Left renal pelvis (tissue), 4 donors: ENCODE data around the gene HBS1L. TPM values are rescaled to one million over a fixed set of nuclear protein-coding genes. Genes with fewer than 3 reads are reported as not detected.

Experiments used
- DNase-seq, 4 donors: peaks; one replicate each; pipeline ENCODE4 v3.0.0-alpha.2; 2013; ENCODE audit warnings: low read depth in 4 of 4, low spot score in 3 of 4
- polyA plus RNA-seq, 4 donors: library from polyadenylated mRNA; unstranded; fragments of 120-200 nt; gene quantifications; one replicate each; pipeline ENCODE4 v1.2.1, GENCODE V29; 2013; ENCODE audit not compliant: insufficient read length in 4 of 4

Gene HBS1L
- polyA plus RNA-seq, result 10 to 100 TPM; 61.5 to 88.8 (median 68.6) TPM

DNA sequence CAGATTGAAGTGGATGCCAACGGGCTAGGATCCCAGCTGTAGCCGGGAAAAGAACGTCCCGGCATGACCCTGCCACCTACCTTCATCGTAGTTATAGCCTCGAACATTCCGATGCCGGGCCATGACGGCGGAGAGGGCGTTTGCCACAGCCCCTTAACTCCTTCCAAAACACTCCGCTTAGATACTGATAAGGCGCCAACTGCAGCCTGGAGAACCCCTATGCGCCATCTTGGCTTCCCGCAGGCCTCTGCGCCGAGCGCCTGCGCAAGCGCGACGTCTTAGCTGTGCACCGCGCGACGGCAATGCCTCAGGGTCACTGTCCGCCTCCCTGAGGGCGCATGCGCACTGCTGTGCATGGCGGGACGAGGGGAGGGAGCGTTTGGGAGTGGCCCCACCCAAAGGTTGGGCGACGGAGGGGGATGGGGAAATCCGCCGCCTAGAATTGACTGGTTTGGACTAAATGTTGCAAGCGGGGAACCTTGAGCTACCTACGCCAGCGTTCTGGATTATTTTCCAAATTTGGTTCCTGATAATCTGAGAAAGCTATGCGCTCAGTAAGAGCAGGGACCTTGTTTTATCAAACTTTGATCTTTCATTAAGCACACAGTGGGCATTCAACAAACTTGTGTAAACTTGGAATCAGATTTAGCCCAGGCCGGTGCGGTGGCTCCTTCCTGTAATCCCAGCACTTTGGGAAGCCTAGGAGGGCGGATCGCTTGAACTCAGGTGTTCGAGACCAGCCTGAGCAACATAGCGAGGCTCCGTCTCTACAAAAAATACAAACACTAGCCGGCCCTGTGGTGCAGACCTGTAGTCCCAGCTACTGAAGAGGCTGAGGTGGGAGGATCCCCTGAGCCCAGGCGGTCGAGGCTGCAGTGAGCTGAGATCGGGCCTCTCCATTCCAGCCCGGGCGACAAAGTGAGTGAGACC is at the start of gene HBS1L:
TSS of gene HBS1L (minus strand) at position 254 of the 930 bp plus-strand sequence. CDS start at position 123, 131 bp downstream.
- DNase-seq, result peak; percentile 96 to 97 (median 96)

DNA sequence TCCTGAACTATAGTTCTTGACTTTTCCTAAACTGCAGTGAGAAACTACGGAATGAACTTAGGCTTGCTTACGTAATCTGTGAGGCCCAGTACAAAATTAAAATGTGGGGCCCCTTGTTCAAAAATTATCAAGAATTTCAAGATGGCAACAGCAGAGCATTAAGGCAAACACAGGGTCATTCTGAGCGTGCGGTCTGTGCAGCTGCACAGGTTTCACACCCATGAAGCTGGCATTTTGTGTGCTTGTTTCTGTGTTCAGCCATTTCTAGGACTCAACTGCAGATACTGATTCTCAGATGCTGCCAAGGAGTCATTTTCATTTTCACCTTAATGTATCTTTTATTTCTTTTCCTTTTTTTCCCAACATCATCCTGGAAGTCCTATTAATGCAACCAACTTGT is 49.6 kb upstream of the HBS1L start:
- DNase-seq, result no peak

DNA sequence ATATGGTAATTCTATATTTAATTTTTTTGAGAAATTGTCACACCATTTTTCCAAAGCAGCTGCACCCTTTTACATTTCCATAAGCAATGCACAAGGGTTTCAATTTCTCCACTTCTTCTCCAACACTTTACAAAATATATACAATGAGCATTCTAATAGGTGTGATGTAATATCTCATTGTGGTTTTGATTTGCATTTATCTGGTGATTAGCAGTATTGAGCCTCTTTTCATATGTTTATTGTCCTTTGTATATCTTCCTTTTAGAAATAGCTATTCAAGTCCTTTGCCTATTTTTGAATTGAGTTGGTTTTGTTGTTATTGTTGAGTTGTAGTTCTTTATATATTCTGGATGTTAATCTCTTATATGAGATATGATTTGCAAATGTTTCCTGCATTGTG is 47.6 kb upstream of the HBS1L start:
- no peak for DNase-seq

DNA sequence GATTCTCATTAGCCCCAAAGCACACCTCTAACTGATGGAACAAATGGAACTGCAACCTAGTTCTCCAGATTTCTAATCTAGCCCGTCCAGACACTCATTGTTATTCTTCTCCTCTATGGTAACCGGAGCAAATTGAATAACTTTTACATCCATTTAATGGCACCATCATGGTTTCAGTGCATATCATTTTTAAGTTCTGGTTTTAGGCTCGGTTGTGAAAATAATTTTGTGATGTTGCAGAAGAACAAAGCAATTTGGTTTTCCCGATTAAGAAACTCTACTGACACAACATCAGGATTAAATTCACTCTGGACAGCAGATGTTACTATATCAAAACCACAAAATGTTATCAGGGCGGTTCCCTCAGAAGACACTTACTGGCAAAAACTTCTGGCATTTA is 42.5 kb upstream of the HBS1L start:
- no peak for DNase-seq

DNA sequence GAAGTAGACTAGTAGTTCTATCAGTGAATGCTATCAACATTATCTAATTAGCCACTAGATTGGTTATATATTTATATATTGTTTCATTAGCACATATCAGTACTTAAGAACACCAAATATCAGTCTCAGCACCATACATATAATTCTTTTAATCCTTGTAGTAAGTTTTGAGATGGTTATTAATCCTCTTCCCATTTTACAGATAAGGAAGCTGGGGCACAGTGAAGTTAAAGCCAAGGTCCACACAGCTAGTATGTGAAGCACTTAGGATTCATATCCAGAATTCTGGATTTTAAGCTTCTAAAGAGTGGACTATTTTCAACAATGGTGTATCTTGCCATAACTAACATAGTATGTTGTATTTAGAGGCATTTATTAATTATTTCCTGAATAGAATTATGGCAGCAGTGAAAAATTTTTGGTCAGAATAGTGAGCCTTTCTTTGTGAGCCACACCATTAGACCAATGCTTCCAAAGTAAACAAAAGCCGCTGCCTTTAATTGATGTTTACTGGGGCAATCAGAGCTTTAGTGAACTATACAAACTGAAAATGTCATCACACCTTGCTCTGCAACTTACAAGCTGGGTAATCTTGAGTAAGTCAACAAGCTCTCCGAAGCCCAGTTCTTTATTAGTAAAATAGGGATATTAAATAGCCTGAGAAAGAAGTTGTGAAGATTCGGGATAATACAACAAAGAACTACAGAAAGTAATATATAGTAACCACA is 41.9 kb upstream of the HBS1L start:
- no peak for DNase-seq

DNA sequence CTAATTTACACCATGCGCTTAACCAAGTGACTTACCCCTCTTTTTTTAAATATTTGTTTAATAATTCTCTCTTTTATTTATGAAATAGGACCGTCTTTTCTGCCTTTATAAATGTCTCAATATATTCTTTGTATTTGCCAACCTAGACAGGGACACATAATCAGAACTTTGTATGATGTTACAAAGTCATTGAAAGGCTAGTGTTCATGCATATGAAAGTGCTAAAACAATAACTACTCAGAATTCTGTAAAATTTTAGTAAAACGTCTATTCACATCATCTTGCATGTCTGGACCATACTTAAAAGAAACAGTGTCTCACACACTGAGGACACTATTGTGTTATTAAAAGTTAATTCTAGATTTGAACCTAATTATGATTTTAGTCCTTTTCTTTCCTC is 41.1 kb upstream of the HBS1L start:
- DNase-seq, result no peak

DNA sequence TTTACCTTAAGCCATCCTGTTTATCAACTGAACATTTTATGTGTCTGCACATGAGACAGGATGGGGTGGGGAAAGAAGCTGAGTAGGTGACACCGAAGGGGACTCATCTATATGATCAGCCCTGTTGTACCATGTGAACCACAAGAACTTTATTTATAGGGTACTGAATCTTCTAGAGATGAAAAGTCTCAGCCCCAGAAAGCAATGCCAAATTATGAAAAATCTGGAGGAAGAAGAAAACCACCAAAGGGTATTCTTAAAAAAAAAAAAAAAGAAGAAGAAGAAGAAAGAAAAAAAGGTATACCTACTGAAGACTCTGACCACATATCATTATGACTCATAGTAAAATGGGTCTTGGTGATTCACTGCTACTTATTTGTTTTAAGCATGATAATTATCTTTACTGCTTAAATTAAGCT is 39.8 kb upstream of the HBS1L start:
- no peak for DNase-seq

DNA sequence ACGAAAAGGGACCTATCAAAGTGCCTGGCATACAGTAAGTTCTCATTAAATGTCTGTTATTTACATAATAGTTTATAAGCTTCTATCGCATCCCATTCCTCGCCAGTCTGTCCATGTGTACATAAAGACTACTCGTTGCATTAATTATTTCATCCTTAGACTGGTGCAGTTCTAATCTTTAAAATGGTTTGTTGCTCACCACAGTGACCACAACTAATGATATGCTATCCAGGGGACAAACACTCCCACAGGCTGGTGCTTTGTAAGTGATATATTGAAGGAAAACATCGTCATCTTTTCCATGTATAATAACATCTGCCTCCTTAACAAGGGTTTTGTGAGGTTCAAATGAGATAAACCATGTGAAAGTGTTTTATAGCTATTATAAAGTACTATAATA is 39.0 kb upstream of the HBS1L start:
- DNase-seq, result no peak

DNA sequence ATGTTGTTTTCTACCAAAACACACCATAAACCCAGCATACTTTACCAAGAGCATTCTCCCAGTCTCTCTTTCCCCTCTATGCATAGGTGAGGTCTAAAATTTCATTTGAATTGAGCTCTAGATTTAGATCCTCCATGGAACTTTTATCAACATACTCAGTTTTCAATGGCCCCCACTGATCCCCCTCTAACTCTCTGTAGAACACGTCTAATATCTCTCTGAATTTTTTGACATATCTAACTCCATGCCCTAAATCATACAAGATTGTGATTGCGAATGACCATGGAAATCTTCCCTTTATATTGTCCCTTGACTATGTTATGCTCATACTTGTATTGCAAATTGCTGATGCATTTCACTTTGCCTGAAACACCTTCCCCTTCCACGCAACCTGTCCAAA is 38.1 kb upstream of the HBS1L start:
- no peak for DNase-seq

DNA sequence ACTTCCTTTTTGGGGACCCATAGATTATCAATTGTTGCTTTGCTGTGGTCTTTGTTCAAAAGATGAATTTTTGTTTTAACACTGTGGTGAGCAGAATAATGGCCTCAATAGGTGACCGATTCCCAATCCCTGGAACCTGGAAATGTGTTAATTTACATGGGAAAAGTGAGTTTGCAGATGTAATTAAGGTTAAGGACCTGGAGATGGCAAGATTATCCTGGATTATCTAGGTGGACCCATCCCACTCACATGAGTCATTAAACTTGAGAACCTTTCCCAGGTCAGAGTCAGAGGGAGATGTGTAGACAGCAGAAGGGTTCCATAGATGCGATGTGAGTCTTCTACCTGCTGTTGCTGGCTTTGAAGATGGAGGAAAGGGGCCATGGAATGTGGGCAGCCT is 36.2 kb upstream of the HBS1L start:
- no peak for DNase-seq

DNA sequence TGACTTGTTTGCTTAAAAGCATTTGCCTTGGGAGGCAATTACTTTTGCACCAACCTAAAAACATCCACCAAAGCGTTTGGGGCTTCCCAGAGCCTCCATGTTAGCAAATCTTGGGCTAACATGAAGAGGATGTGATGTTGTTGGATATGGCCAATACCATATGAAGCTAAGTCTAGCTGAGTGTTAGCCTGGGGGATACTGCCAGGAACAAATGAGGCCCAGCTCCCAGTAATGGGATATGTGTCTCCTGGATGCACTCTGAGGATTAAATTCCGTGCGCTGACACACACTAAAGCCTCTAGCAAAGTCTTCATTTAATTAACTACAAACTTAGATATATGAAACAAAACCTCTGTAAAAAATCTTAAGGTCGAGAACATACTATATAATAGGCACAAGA is 35.3 kb upstream of the HBS1L start:
- DNase-seq, result no peak

DNA sequence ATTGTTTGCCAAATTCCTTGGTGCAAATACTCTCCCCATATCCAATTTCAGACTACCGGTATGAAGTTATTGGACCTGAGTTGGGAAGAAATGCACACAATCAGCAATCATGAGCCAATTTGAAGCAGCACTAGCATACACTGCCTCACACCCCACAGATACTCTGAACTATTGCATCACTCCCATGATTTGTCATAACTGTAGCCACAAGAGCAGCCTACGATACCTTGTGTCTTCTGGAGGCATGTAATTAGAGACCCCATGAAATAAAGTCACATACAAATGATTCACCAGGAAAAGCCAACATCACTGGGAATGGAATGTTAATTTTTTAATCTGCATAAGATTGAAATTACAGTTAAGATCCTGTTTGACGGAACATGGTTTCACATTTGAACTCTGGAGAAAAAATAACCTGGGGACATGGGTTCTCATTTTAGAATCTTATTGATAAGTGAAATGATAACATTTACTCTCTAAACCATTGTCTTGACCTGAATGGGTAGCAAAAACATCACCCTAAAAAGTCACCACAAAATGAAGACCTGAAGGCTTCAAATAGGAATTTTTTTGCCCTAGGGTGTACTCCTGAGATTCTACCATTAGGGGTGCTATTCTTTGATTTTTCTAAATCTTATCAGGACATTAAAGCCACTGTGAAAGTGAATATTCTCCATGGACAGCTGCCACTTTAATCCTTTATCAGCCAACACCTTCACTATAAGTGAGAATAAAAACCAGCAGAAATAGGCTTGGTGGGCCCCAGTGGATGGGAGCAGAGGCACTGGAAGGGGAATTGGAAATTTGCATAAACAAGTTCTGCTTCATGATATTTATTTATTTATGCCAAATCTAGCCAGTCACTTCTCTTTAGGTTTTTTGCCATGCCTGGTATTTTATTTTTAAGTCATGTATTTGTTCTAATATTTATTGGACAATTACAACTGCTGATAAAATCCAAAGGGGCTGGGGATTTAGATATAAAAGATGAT is 34.5 kb upstream of the HBS1L start:
- no peak for DNase-seq

DNA sequence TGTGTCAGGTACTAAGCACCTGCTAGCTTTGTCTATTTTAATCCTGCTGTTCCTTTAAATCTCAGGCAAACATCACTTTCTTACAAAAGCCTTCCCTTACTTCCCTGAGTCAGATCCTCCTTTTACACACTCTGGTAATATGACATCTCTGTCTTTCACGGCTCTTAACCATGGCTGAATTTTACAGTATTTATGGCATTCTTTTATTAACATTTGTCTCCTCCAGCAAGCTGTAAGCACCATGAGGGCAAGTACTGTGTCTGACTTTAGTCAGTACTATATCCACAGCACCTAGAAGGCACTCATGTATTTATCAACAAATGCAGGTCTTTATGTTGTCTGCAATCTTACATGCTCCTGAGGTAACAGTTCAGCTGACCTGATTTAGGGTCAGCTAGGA is 33.7 kb upstream of the HBS1L start:
- DNase-seq, result no peak

DNA sequence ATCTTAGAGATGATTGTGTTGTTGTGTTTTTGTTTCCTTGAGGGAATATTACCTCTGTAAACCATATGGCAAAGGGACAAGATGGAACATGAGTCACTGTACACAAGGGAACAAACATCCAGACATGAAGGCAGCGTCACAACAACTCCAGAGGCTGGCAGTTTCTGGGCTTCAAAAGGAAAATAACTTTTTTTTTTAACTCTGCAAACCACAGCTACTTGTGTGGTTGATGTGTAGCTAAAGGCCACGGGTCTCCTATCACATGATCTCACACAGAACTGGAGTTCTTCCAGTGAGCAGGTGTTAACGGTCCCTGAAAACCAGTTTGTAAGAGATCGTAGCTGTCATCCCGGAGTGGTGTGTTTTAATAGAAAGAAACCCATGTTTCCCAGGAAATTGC is 33.2 kb upstream of the HBS1L start:
- DNase-seq, result no peak

DNA sequence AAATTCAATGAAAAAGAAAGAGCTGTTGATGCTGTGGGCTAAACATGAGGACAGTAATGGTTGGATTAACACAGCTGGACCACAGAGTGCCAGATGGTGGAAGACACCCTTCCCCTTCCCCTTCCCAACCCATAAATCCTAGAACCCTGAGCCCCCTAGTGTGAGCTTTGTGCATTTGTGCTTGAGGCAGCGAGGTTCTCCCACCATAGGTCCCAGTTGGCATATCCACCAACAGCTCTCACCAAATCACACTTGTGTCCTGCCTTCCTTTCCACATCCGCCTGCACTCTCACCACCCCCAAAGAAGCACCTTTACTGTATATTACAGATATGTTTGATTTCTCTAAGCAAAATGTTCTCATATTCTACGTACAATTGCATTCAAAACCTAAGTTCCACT is 32.8 kb upstream of the HBS1L start:
- no peak for DNase-seq

DNA sequence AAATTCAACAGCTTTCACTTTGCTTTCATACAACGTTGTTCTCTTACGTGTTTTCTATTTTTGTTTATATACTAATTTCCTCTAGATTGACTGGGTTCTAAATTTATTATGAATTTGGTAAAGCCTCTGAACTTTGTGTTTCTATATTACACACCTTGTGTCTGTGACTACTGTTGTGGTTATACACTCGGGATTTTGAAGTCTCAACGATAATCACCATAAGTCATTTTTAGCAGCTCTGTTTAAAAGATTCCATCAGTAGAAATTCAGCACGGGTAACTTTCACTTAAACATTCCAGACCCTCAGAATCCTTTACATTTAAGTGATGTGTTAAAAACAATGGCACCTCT is 31.8 kb upstream of the HBS1L start:
- no peak for DNase-seq

DNA sequence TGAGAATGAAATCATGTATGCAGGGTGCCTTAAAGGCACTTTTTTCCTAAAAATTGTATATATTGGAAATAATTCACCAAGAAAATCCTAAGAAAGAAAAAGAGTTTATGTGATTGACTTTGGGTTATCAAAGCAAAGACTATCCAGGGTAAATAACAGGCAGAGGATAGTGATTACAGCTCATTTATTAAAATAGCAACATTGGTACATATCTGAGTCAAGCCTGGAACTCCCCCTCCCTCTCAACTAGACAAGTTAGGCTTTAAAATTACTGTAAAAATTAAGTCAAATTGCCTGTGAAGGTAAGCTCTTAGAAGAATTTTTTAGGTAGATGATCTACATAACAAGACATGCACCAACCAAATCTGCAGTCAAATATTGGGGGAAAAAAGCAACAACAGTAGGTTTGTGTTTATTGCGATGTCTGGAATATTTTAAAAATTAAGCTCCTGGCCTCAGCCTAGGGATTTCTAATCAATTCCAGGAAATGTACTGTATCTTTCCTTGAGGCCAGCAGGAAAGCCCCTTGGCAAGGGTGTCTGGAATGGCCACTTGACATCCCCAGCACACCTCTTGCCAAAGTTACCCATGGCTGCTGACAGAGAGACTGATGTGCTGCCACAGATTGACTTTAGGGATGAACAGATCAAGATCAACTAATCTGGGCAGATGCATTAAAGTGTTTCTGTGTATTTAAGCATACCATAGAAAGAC is 31.2 kb upstream of the HBS1L start:
- DNase-seq, result no peak

DNA sequence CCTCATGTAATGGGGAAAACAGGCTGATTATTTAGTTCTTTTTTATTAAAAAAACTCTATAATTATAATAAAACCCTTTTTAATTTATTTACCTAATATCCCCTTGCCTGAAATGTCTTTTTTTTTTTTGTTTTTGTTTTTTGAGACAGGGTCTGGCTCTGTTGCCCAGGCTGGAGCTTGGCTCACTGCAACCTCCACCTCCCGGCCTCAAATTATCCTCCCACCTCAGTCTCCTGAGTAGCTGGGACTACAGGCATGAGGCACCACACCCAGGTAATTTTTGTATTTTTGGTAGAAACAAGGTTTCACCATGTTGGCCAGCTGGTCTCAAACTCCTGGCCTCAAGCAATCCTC is 30.3 kb upstream of the HBS1L start:
- no peak for DNase-seq

DNA sequence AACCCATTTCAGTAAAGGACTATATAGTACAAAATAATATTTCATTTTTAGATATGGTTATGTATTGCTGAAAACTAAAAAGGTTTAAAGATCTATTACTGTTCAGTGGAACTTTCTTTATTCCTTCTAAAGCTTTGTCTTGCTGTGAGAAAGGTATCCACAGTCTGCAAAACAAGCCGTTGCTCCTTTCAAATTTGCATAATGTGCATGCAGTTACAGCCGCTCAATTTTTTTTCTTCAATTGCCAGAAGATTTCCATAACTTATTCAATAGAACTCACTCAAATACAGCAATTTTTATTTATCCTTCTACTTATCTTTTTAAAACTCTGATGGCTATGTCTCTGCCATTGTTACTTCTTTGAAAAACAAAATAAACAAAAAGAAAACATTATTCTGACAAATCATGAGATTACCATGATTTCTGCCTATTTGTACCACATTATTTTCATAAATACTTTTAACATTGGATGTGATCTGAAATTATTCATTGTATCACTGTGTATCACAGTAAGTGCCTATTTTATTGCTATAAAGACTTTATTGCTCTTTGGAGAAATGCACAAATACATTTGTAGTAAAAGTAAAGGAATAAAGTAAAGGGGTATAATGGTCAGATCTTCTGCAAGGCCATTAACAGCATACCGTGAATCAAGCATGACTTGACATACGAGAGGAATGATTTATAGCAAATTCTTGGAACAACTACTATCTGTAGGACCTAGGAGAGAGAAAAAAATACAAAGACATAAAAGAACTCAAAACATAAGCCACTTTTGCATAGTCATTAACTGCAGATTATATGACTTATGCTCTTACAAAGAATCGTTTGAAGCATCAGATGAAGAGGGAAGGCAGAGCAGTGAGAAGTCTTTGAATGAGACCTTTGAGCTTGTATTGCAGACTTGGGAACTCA is 29.6 kb upstream of the HBS1L start:
- DNase-seq, result no peak
